NT2/D1 (cell line): Measurements from ENCODE around the gene IQGAP1.

ENCODE experiments used
- YY1 ChIP-seq: IDR thresholded peaks from 2 replicates; pipeline ENCODE4 v1.6.1; 2011; ENCODE audit not compliant: insufficient read length, insufficient read depth
- ZNF274 ChIP-seq: IDR thresholded peaks from 2 replicates; pipeline ENCODE4 v1.6.1; 2011; ENCODE audit warnings: mild to moderate bottlenecking, low read depth, low read length

- TF ChIP-seq ZNF274 (no peak), YY1 (no peak)
These were observed 20.5 kb upstream of the IQGAP1 start for GRCh38 chr15:90367576-90367975.
